Chondrocyte (in vitro differentiated cells): ENCODE data around the gene PRSS57. TPM values are rescaled to one million over a fixed set of nuclear protein-coding genes. Genes with fewer than 3 reads are reported as not detected.
"Not testable (repeated sequence)": the region's sequence is repeated elsewhere in the genome, so short reads cannot be mapped to it uniquely, and the experiment has no call there.

ENCODE experiments used
- DNase-seq: peaks from one replicate; pipeline ENCODE4 v3.0.0; 2021; ENCODE audit warnings: mixed read lengths, low spot score
- H3K27ac Mint-ChIP-seq: one replicate; pipeline ENCODE4 v1.8.0; 2021; ENCODE audit warnings: mild to moderate bottlenecking, moderate library complexity, mixed read lengths; ENCODE audit not compliant: unreplicated experiment
- H3K27me3 Mint-ChIP-seq: 2 replicates; pipeline ENCODE4 v1.8.0; 2021; ENCODE audit warnings: low read depth, mixed read lengths
- H3K36me3 Mint-ChIP-seq: 2 replicates; pipeline ENCODE4 v1.8.0; 2021; ENCODE audit warnings: low read depth, mixed read lengths
- H3K4me1 Mint-ChIP-seq: 2 replicates; pipeline ENCODE4 v1.8.0; 2021; ENCODE audit warnings: low read depth, mild to moderate bottlenecking, mixed read lengths
- H3K4me3 Mint-ChIP-seq: one replicate; pipeline ENCODE4 v1.8.0; 2021; ENCODE audit warnings: mild to moderate bottlenecking, moderate library complexity, mixed read lengths; ENCODE audit not compliant: unreplicated experiment
- H3K9me3 Mint-ChIP-seq: 2 replicates; pipeline ENCODE4 v1.8.0; 2021; ENCODE audit warnings: low read depth, mixed read lengths
- CTCF ChIP-seq: fragments of 200-600 bp; sonication (generic); IDR thresholded peaks from 2 replicates; pipeline ENCODE4 v1.5.0; 2021; ENCODE audit warnings: antibody characterized with exemption, mild to moderate bottlenecking, moderate library complexity
- total RNA-seq: library from RNA; stranded (reverse); gene quantifications from 3 replicates; pipeline ENCODE4 v1.2.1, GENCODE V29; 2021

Gene PRSS57
- total RNA-seq, 1 donor from 2014 or later: not detected

- Mint-ChIP-seq H3K36me3 (no peaks in the 10 kb centered on the region), H3K27me3 (no peaks in the 10 kb centered on the region), H3K27ac (no peak overlapping the region), H3K4me1 (peaks cover 13% of the 10 kb centered on the region), H3K4me3 (no peak overlapping the region), H3K9me3 (no peaks in the 10 kb centered on the region)
- no peak for DNase-seq
- TF ChIP-seq CTCF: no peak
Measured at GRCh38 chr19:704447-704741, 9.1 kb upstream of the PRSS57 start.

- no peaks in the 10 kb centered on the region for H3K27me3 Mint-ChIP-seq
- TF ChIP-seq CTCF: no peak
- no peak for DNase-seq
- no peaks in the 10 kb centered on the region for H3K9me3 Mint-ChIP-seq
- H3K27ac Mint-ChIP-seq: no peak overlapping the region
- H3K4me3 Mint-ChIP-seq: no peak overlapping the region
- peaks cover 13% of the 10 kb centered on the region for H3K4me1 Mint-ChIP-seq
- H3K36me3 Mint-ChIP-seq: no peaks in the 10 kb centered on the region
Measured at GRCh38 chr19:703651-704446, 8.6 kb upstream of the PRSS57 start.

- Mint-ChIP-seq H3K4me1 (peaks cover 13% of the 10 kb centered on the region), H3K27ac (no peak overlapping the region), H3K36me3 (no peaks in the 10 kb centered on the region), H3K9me3 (no peaks in the 10 kb centered on the region), H3K27me3 (no peaks in the 10 kb centered on the region), H3K4me3 (no peak overlapping the region)
- no peak for DNase-seq
- no peak for TF ChIP-seq CTCF
Measured at GRCh38 chr19:703329-703650, 8.0 kb upstream of the PRSS57 start.

GRCh38 chr19:702847-703246, 7.6 kb upstream of the PRSS57 start:
- not testable (repeated sequence) for H3K4me1 Mint-ChIP-seq, H3K4me3 Mint-ChIP-seq, H3K27ac Mint-ChIP-seq, H3K27me3 Mint-ChIP-seq, H3K9me3 Mint-ChIP-seq, H3K36me3 Mint-ChIP-seq, DNase-seq

GRCh38 chr19:699885-700284, 4.6 kb upstream of the PRSS57 start:
- H3K27ac Mint-ChIP-seq, H3K4me3 Mint-ChIP-seq, DNase-seq, H3K27me3 Mint-ChIP-seq, H3K36me3 Mint-ChIP-seq, H3K4me1 Mint-ChIP-seq, H3K9me3 Mint-ChIP-seq: not testable (repeated sequence)

GRCh38 chr19:698529-698928, 3.3 kb upstream of the PRSS57 start:
- H3K36me3 Mint-ChIP-seq, DNase-seq: not testable (repeated sequence)

More at GRCh38 chr19:698529-698928, 3.3 kb upstream of the PRSS57 start:
- not testable (repeated sequence) for H3K27ac Mint-ChIP-seq, H3K4me1 Mint-ChIP-seq, H3K4me3 Mint-ChIP-seq, H3K9me3 Mint-ChIP-seq, H3K27me3 Mint-ChIP-seq
